OCI-LY1 (cell line): Measurements from ENCODE around the gene DELE1.

Experiments used
- H2AFZ ChIP-seq: fragments of 200-600 bp; sonication (generic), shearing (Covaris generic); 2 replicates; pipeline ENCODE4 v1.6.0; 2014; ENCODE audit warnings: antibody characterized with exemption, mild to moderate bottlenecking, low read length
- H3F3A ChIP-seq: fragments of 200-600 bp; sonication (generic), shearing (Covaris generic); 2 replicates; pipeline ENCODE4 v1.6.0; 2014; ENCODE audit warnings: mild to moderate bottlenecking, antibody characterized with exemption, low read length, moderate library complexity; ENCODE audit not compliant: insufficient read depth
- H3K27ac ChIP-seq: fragments of 200-600 bp; sonication (generic); 2 replicates; pipeline ENCODE4 v1.5.1; 2014; ENCODE audit warnings: low read length, mixed run types, mild to moderate bottlenecking, low read depth; ENCODE audit not compliant: poor library complexity, severe bottlenecking
- H3K27me3 ChIP-seq: fragments of 200-600 bp; sonication (generic); 2 replicates; pipeline ENCODE4 v1.6.0; 2014; ENCODE audit warnings: antibody characterized with exemption, mild to moderate bottlenecking, low read length, moderate library complexity; ENCODE audit not compliant: insufficient read depth
- H3K36me3 ChIP-seq: fragments of 200-600 bp; sonication (generic); 2 replicates; pipeline ENCODE4 v1.6.1; 2014; ENCODE audit warnings: mild to moderate bottlenecking, antibody characterized with exemption, low read length, moderate library complexity, mixed read lengths; ENCODE audit not compliant: insufficient read depth
- H3K4me1 ChIP-seq: fragments of 200-600 bp; sonication (generic); 2 replicates; pipeline ENCODE4 v1.5.1; 2014; ENCODE audit warnings: mild to moderate bottlenecking, low read length, moderate library complexity; ENCODE audit not compliant: insufficient read depth, severe bottlenecking
- H3K4me2 ChIP-seq: fragments of 200-600 bp; sonication (generic), shearing (Covaris generic); 2 replicates; pipeline ENCODE4 v1.6.1; 2014; ENCODE audit warnings: low read length
- H3K4me3 ChIP-seq: fragments of 200-600 bp; sonication (generic); 2 replicates; pipeline ENCODE4 v1.5.1; 2014; ENCODE audit warnings: low read length, low read depth, mild to moderate bottlenecking, mixed read lengths; ENCODE audit not compliant: poor library complexity, severe bottlenecking
- H3K79me2 ChIP-seq: fragments of 200-600 bp; shearing (Covaris generic); 2 replicates; pipeline ENCODE4 v1.6.1; 2016; ENCODE audit warnings: mixed run types, low read length, mixed read lengths; ENCODE audit not compliant: insufficient read depth
- H3K9ac ChIP-seq: fragments of 200-600 bp; sonication (generic), shearing (Covaris generic); 2 replicates; pipeline ENCODE4 v1.6.1; 2014; ENCODE audit warnings: mild to moderate bottlenecking, low read length, mixed read lengths
- H3K9me2 ChIP-seq: fragments of 200-600 bp; sonication (generic), shearing (Covaris generic); 2 replicates; pipeline ENCODE4 v1.6.1; 2014; ENCODE audit warnings: low read depth, mild to moderate bottlenecking, low read length, mixed read lengths
- H3K9me3 ChIP-seq: fragments of 200-600 bp; shearing (Covaris generic); 2 replicates; pipeline ENCODE4 v1.6.1; 2014; ENCODE audit warnings: low read length, mixed read lengths
- H4K20me1 ChIP-seq: fragments of 200-600 bp; sonication (generic), shearing (Covaris generic); 2 replicates; pipeline ENCODE4 v1.6.0; 2016; ENCODE audit warnings: mild to moderate bottlenecking, low read length; ENCODE audit not compliant: insufficient read depth
- CTCF ChIP-seq: fragments of 200-600 bp; sonication (generic), shearing (Covaris generic); IDR thresholded peaks from 2 replicates; pipeline ENCODE4 v1.5.1; 2017; ENCODE audit warnings: mild to moderate bottlenecking, antibody characterized with exemption, low read length, moderate library complexity, mixed read lengths
- EZH2 ChIP-seq: fragments of 200-600 bp; sonication (generic), shearing (Covaris generic); IDR thresholded peaks from 2 replicates; pipeline ENCODE4 v1.8.0; 2017; ENCODE audit warnings: borderline replicate concordance, mixed run types, mild to moderate bottlenecking, antibody characterized with exemption, low read length, moderate library complexity, mixed read lengths

Gene DELE1

GRCh38 chr5:141898448-141899049 is 25.1 kb upstream of the DELE1 start:
- Histone ChIP-seq H3K27ac (no peak overlapping the region), H3K4me2 (no peak overlapping the region), H3K4me1 (no peaks in the 10 kb centered on the region), H3K27me3 (0 out of 2 replicates have a peak, but pooled peaks cover 3% of the 10 kb centered on the region), H3F3A (no peaks in the 10 kb centered on the region), H2AFZ (no peak overlapping the region), H4K20me1 (no peaks in the 10 kb centered on the region), H3K36me3 (no peaks in the 10 kb centered on the region), H3K9me3 (no peaks in the 10 kb centered on the region), H3K79me2 (no peaks in the 10 kb centered on the region), H3K9ac (no peak overlapping the region), H3K9me2 (no peaks in the 10 kb centered on the region), H3K4me3 (no peak overlapping the region)
- TF ChIP-seq CTCF: no peak
- TF ChIP-seq EZH2: no peak

GRCh38 chr5:141902015-141902814 is 21.5 kb upstream of the DELE1 start:
- Histone ChIP-seq H3K79me2 (no peaks in the 10 kb centered on the region), H3K4me2 (no peak overlapping the region), H3F3A (no peaks in the 10 kb centered on the region), H3K4me3 (no peak overlapping the region), H3K4me1 (no peaks in the 10 kb centered on the region), H4K20me1 (no peaks in the 10 kb centered on the region), H3K9ac (no peak overlapping the region), H3K9me3 (peaks cover 2% of the 10 kb centered on the region; the same call in 1 of the 2 replicates), H2AFZ (no peak overlapping the region), H3K36me3 (no peaks in the 10 kb centered on the region), H3K27me3 (no peaks in the 10 kb centered on the region; the same call in 1 of the 2 replicates), H3K27ac (no peak overlapping the region), H3K9me2 (no peaks in the 10 kb centered on the region)
- no peak for TF ChIP-seq CTCF
- no peak for TF ChIP-seq EZH2

DNA sequence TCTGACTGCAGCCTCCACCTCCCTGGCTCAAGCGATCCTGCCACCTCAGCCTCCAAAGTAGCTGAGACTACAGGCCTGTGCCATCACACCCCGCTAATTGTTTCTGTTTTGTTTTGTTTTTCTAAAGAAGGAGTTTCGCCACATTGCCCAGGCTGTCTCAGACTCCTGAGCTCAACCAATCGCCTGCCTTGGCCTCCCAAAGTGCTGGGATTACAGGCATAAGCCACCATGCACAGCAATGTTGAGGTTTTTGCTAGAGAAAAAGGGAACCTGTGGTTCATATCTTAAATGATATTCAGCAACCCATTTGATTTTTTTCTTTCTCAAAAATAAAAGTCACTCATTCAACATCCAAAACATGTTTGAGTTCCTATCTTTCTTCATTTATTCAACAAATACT is 20.4 kb upstream of the DELE1 start:
- Histone ChIP-seq H3K9ac (no peak overlapping the region), H3K79me2 (no peaks in the 10 kb centered on the region), H3K36me3 (no peaks in the 10 kb centered on the region), H3K4me1 (no peaks in the 10 kb centered on the region), H4K20me1 (no peaks in the 10 kb centered on the region), H3K4me3 (no peak overlapping the region), H3F3A (no peaks in the 10 kb centered on the region), H3K4me2 (no peak overlapping the region), H2AFZ (no peak overlapping the region), H3K9me3 (peaks cover 2% of the 10 kb centered on the region; the same call in 1 of the 2 replicates), H3K27me3 (no peaks in the 10 kb centered on the region; the same call in 1 of the 2 replicates), H3K9me2 (no peaks in the 10 kb centered on the region), H3K27ac (no peak overlapping the region)
- TF ChIP-seq CTCF (no peak), EZH2 (no peak)
